MM.1S (cell line): ENCODE data around the gene RHOV.

Source experiments
- DNase-seq: peaks from one replicate; pipeline ENCODE4 v3.0.0-alpha.2; 2015
- H2AFZ ChIP-seq: fragments of 300-600 bp; sonication (generic); 2 replicates; pipeline ENCODE4 v1.6.0; 2016; ENCODE audit warnings: antibody characterized with exemption, low read length
- H3F3A ChIP-seq: fragments of 300-600 bp; sonication (generic); 2 replicates; pipeline ENCODE4 v1.6.1; 2016; ENCODE audit warnings: mild to moderate bottlenecking, antibody characterized with exemption, low read length, moderate library complexity, mixed read lengths; ENCODE audit not compliant: insufficient read depth
- H3K27ac ChIP-seq: fragments of 300-600 bp; sonication (generic); 2 replicates; pipeline ENCODE4 v1.5.1; 2016; ENCODE audit warnings: mild to moderate bottlenecking, low read length
- H3K27me3 ChIP-seq: fragments of 300-600 bp; sonication (generic); replicated peaks from 2 replicates; pipeline ENCODE4 v1.6.0; 2016; ENCODE audit warnings: low read length; ENCODE audit not compliant: insufficient read depth
- H3K36me3 ChIP-seq: fragments of 300-600 bp; sonication (generic); replicated peaks from 2 replicates; pipeline ENCODE4 v1.6.1; 2016; ENCODE audit warnings: mild to moderate bottlenecking, low read length, mixed read lengths; ENCODE audit not compliant: insufficient read depth
- H3K4me1 ChIP-seq: fragments of 300-600 bp; sonication (generic); 2 replicates; pipeline ENCODE4 v1.6.1; 2016; ENCODE audit warnings: low read length, mixed read lengths
- H3K4me2 ChIP-seq: fragments of 300-600 bp; sonication (generic); 2 replicates; pipeline ENCODE4 v1.6.0; 2016; ENCODE audit warnings: low read depth, low read length
- H3K4me3 ChIP-seq: fragments of 300-600 bp; sonication (generic); 2 replicates; pipeline ENCODE4 v1.5.1; 2016; ENCODE audit warnings: low read length, mixed read lengths
- H3K79me2 ChIP-seq: fragments of 300-600 bp; sonication (generic); 2 replicates; pipeline ENCODE4 v1.6.1; 2016; ENCODE audit warnings: mixed run types, low read length, mixed read lengths
- H3K9ac ChIP-seq: fragments of 300-600 bp; sonication (generic); 2 replicates; pipeline ENCODE4 v1.6.1; 2016; ENCODE audit warnings: low read length, mixed read lengths
- H3K9me2 ChIP-seq: fragments of 300-600 bp; sonication (generic); replicated peaks from 2 replicates; pipeline ENCODE4 v1.6.1; 2016; ENCODE audit warnings: mild to moderate bottlenecking, low read length, mixed read lengths; ENCODE audit not compliant: insufficient read depth
- H3K9me3 ChIP-seq: fragments of 300-600 bp; sonication (generic); replicated peaks from 2 replicates; pipeline ENCODE4 v1.6.1; 2016; ENCODE audit warnings: mild to moderate bottlenecking, low read length, mixed read lengths; ENCODE audit not compliant: insufficient read depth
- H4K20me1 ChIP-seq: fragments of 300-600 bp; sonication (generic); 2 replicates; pipeline ENCODE4 v1.6.1; 2016; ENCODE audit warnings: mild to moderate bottlenecking, low read length, moderate library complexity, mixed read lengths; ENCODE audit not compliant: insufficient read depth
- EZH2 ChIP-seq: fragments of 300-600 bp; sonication (generic); optimal IDR thresholded peaks from 2 replicates; pipeline ENCODE3; 2017; ENCODE audit warnings: low read depth, mild to moderate bottlenecking, antibody characterized with exemption, low read length, mixed read lengths
- EZH2phosphoT487 ChIP-seq: fragments of 300-600 bp; sonication (generic); IDR thresholded peaks from 2 replicates; pipeline ENCODE4 v1.6.1; 2018; ENCODE audit warnings: antibody characterized with exemption, low read length
- TF ChIP-seq, protein P1 (sequence below): fragments of 300-600 bp; sonication (generic); IDR thresholded peaks from 2 replicates; pipeline ENCODE4 v1.5.1; 2016; ENCODE audit warnings: antibody characterized with exemption, low read length, mixed read lengths

RHOV gene

DNA sequence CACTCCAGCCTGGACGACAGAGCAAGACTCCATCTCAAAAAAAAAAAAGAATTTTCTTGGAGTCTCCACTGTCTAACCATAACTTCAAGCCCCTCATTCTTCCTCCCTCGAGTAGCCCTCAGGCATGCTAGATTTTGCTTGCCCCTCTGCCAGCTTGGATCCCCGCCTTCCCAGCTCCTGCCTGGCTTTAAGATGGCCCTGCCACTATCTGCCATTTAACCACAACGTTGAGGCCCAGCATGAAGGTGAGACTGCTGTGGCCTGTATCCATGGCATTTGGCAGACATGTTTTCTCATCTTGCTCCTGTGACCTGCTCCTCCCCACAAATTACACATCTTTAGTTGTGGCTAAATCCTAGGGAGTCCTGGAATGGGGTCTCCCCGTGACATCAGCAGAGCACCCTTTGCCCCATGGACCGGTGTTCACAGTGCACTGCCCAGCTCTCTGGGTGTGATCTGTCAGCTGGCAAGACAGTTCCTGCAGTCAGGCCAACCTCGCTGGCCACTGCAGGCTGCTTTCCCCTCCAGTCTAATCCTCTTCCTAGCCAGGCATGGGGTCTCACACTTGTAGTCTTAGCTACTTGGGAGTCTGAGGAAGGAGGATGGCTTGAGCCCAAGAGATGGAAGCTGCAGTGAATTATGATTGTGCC is 30.6 kb upstream of the RHOV start:
- H3K27ac ChIP-seq: no peak overlapping the region
- no peak overlapping the region for H3K9ac ChIP-seq
- no peak overlapping the region for H2AFZ ChIP-seq
- no peak for DNase-seq
- no peaks in the 10 kb centered on the region for H4K20me1 ChIP-seq
- H3K79me2 ChIP-seq: peaks cover 15% of the 10 kb centered on the region
- peaks cover 18% of the 10 kb centered on the region for H3F3A ChIP-seq
- H3K36me3 ChIP-seq: no peaks in the 10 kb centered on the region
- no peaks in the 10 kb centered on the region for H3K9me3 ChIP-seq
- H3K4me2 ChIP-seq: no peak overlapping the region
- H3K27me3 ChIP-seq: no peaks in the 10 kb centered on the region
- H3K4me1 ChIP-seq: peaks cover 16% of the 10 kb centered on the region
- TF ChIP-seq EZH2 (no peak), EZH2phosphoT487 (no peak)
- TF ChIP-seq, protein P1, sequence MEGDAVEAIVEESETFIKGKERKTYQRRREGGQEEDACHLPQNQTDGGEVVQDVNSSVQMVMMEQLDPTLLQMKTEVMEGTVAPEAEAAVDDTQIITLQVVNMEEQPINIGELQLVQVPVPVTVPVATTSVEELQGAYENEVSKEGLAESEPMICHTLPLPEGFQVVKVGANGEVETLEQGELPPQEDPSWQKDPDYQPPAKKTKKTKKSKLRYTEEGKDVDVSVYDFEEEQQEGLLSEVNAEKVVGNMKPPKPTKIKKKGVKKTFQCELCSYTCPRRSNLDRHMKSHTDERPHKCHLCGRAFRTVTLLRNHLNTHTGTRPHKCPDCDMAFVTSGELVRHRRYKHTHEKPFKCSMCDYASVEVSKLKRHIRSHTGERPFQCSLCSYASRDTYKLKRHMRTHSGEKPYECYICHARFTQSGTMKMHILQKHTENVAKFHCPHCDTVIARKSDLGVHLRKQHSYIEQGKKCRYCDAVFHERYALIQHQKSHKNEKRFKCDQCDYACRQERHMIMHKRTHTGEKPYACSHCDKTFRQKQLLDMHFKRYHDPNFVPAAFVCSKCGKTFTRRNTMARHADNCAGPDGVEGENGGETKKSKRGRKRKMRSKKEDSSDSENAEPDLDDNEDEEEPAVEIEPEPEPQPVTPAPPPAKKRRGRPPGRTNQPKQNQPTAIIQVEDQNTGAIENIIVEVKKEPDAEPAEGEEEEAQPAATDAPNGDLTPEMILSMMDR: no peak
- no peaks in the 10 kb centered on the region for H3K9me2 ChIP-seq
- H3K4me3 ChIP-seq: no peak overlapping the region

DNA sequence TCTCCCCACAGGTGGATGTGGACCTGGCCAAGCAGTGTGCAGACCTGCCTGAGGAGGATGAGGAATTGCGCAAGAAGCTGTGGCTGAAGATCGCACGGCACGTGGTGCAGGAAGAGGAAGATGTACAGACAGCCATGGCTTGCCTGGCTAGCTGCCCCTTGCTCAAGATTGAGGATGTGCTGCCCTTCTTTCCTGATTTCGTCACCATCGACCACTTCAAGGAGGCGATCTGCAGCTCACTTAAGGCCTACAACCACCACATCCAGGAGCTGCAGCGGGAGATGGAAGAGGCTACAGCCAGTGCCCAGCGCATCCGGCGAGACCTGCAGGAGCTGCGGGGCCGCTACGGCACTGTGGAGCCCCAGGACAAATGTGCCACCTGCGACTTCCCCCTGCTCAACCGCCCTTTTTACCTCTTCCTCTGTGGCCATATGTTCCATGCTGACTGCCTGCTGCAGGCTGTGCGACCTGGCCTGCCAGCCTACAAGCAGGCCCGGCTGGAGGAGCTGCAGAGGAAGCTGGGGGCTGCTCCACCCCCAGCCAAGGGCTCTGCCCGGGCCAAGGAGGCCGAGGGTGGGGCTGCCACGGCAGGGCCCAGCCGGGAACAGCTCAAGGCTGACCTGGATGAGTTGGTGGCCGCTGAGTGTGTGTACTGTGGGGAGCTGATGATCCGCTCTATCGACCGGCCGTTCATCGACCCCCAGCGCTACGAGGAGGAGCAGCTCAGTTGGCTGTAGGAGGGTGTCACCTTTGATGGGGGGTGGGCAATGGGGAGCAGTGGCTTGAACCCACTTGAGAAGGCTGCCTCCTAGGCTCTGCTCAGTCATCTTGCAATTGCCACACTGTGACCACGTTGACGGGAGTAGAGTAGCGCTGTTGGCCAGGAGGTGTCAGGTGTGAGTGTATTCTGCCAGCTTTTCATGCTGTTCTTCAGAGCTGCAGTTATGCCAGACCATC is 28.8 kb upstream of the RHOV start:
- H3K4me1 ChIP-seq: peaks cover 16% of the 10 kb centered on the region
- no peaks in the 10 kb centered on the region for H4K20me1 ChIP-seq
- H3K4me2 ChIP-seq: no peak overlapping the region
- peaks cover 18% of the 10 kb centered on the region for H3F3A ChIP-seq
- H3K36me3 ChIP-seq: no peaks in the 10 kb centered on the region
- H2AFZ ChIP-seq: no peak overlapping the region
- no peaks in the 10 kb centered on the region for H3K27me3 ChIP-seq
- DNase-seq: no peak
- H3K79me2 ChIP-seq: peaks cover 23% of the 10 kb centered on the region
- H3K9ac ChIP-seq: no peak overlapping the region
- TF ChIP-seq, protein P1: no peak
- TF ChIP-seq EZH2phosphoT487: no peak
- TF ChIP-seq EZH2: no peak
- H3K9me3 ChIP-seq: no peaks in the 10 kb centered on the region
- no peaks in the 10 kb centered on the region for H3K9me2 ChIP-seq
- H3K27ac ChIP-seq: no peak overlapping the region
- no peak overlapping the region for H3K4me3 ChIP-seq

DNA sequence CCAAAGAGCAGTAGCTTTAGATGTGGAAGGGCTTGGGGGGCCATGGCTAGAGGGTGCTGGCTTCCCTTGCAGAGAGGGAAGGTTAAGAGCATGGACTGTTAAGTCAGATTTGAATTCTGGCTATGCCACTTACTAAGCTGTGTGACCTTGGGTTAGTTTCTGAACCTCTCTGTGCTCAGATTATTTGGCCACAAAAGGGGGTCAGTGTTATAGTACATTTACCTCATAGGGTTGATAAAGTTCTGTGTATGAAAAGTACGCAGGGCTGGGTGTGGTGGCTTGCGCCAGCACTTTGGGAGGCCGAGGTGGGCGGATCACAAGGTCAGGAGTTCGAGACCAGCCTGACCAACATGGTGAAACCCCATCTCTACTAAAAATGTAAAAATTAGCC is 27.0 kb upstream of the RHOV start:
- Histone ChIP-seq H3K9me3 (no peaks in the 10 kb centered on the region), H3K79me2 (peaks cover 26% of the 10 kb centered on the region), H3K4me2 (no peak overlapping the region), H3K9ac (no peak overlapping the region), H3K27ac (no peak overlapping the region), H3K27me3 (no peaks in the 10 kb centered on the region), H2AFZ (no peak overlapping the region), H3K4me1 (peaks cover 5% of the 10 kb centered on the region), H3K4me3 (no peak overlapping the region), H4K20me1 (no peaks in the 10 kb centered on the region), H3K36me3 (no peaks in the 10 kb centered on the region), H3F3A (peaks cover 13% of the 10 kb centered on the region), H3K9me2 (no peaks in the 10 kb centered on the region)
- TF ChIP-seq EZH2phosphoT487 (no peak), EZH2 (no peak)
- TF ChIP-seq, protein P1: no peak
- no peak for DNase-seq
